Posterior cingulate gyrus (tissue), 11 donors: ENCODE data around the gene RFTN1.

Experiments
- DNase-seq, 10 donors: peaks; one replicate each; pipeline versions ENCODE4 v3.0.0 to v3.0.0-alpha.2; 2020 to 2021; ENCODE audit warnings: mixed read lengths in 3 of 10
- intact Hi-C: fragments of 100-400 bp; cut with DNase I; formaldehyde crosslinking; loops from one replicate; pipeline ENCODE4 v1.15.1; 2023

Gene RFTN1

GRCh38 chr3:16266714-16267113 lies 246.8 kb downstream of the RFTN1 start:
- no peak for DNase-seq
- intact Hi-C loops: no loop called here
